ENCODE results near the gene RHCG. TPM values are rescaled to one million over a fixed set of nuclear protein-coding genes. Genes with fewer than 3 reads are reported as not detected.

RHCG gene
- total and polyA plus RNA-seq, 4 donors: 0.08 to 0.19 (median 0.15) TPM

GRCh38 chr15:89526601-89527441 lies 30.4 kb upstream of the RHCG start:
- TF ChIP-seq REST (IDR thresholded peaks at IDR 0.05): no peak
- no peak for TF ChIP-seq GABPA (IDR thresholded peaks at IDR 0.05 in 1 of 2, conservative IDR thresholded peaks at IDR 0.05 in 1 of 2)
- no peak for TF ChIP-seq CTCF (IDR thresholded peaks at IDR 0.05; ENCODE audit: low read depth, low read length, missing input control)
- peaks cover 1 to 8% (median 4%) of the 10 kb centered on the region in 4 donors for H3K4me1 ChIP-seq (ENCODE audit: control insufficient read depth in 4 of 4, insufficient read depth in 4 of 4, low read length in 3 of 4)
- no peak overlapping the region for H3K4me3 ChIP-seq (ENCODE audit: low read depth in 1 of 3, low read length in 3 of 3)
- no peak overlapping the region for H3K27ac ChIP-seq (ENCODE audit: low read depth in 1 of 2, low read length in 2 of 2)
- DNase-seq (ENCODE audit: low spot score): no peak
- H3K36me3 ChIP-seq (ENCODE audit: control insufficient read depth in 4 of 4, insufficient read depth in 3 of 4, low read depth in 1 of 4, low read length in 3 of 4): no peaks in the 10 kb centered on the region
- WGBS: 84% methylated on average over 10 of the region's 10 CpGs
- no peaks in the 10 kb centered on the region for H3K9me3 ChIP-seq (ENCODE audit: control insufficient read depth in 4 of 4, low read length in 3 of 4)
- no peaks in the 10 kb centered on the region for H3K27me3 ChIP-seq (ENCODE audit: control insufficient read depth in 4 of 4, insufficient read depth in 4 of 4, low read length in 3 of 4)
- H3K9ac ChIP-seq (ENCODE audit: low read depth in 1 of 2, low read length in 2 of 2): no peak overlapping the region

- H3K27ac ChIP-seq (ENCODE audit: low read depth in 1 of 2, low read length in 2 of 2): no peak overlapping the region
- WGBS: 94% methylated on average over 7 of the region's 7 CpGs
- no peaks in the 10 kb centered on the region for H3K27me3 ChIP-seq (ENCODE audit: control insufficient read depth in 4 of 4, insufficient read depth in 4 of 4, low read length in 3 of 4)
- peaks cover 1 to 8% (median 4%) of the 10 kb centered on the region in 4 donors for H3K4me1 ChIP-seq (ENCODE audit: control insufficient read depth in 4 of 4, insufficient read depth in 4 of 4, low read length in 3 of 4)
- H3K36me3 ChIP-seq (ENCODE audit: control insufficient read depth in 4 of 4, insufficient read depth in 3 of 4, low read depth in 1 of 4, low read length in 3 of 4): no peaks in the 10 kb centered on the region
- DNase-seq (ENCODE audit: low spot score): no peak
- H3K9ac ChIP-seq (ENCODE audit: low read depth in 1 of 2, low read length in 2 of 2): no peak overlapping the region
- no peak overlapping the region for H3K4me3 ChIP-seq (ENCODE audit: low read depth in 1 of 3, low read length in 3 of 3)
- TF ChIP-seq REST (IDR thresholded peaks at IDR 0.05) (no peak), ZBTB33 (IDR thresholded peaks at IDR 0.05) (no peak), CTCF (IDR thresholded peaks at IDR 0.05; ENCODE audit: low read depth, low read length, missing input control) (no peak), MAX (IDR thresholded peaks at IDR 0.05) (no peak), NR2F2 (IDR thresholded peaks at IDR 0.05) (no peak), RAD21 (IDR thresholded peaks at IDR 0.05) (no peak), FOXA1 (IDR thresholded peaks at IDR 0.05) (no peak), FOXA2 (IDR thresholded peaks at IDR 0.05) (no peak), ATF3 (IDR thresholded peaks at IDR 0.05) (no peak)
- no peaks in the 10 kb centered on the region for H3K9me3 ChIP-seq (ENCODE audit: control insufficient read depth in 4 of 4, low read length in 3 of 4)
These were observed 29.8 kb upstream of the RHCG start for GRCh38 chr15:89526181-89526580.
